ENCODE results near the gene TTYH3.
"Not testable (repeated sequence)": the region's sequence is repeated elsewhere in the genome, so short reads cannot be mapped to it uniquely, and the experiment has no call there.

TTYH3 gene

GRCh38 chr7:2666155-2666554 is 34.4 kb downstream of the TTYH3 start:
- DNase-seq (ENCODE audit: low spot score), result no peak

GRCh38 chr7:2666588-2667250 is 34.9 kb downstream of the TTYH3 start:
- no peak for DNase-seq (ENCODE audit: low spot score)

GRCh38 chr7:2667843-2668242 is 36.1 kb downstream of the TTYH3 start:
- DNase-seq (ENCODE audit: low spot score), result no peak

- no peak for DNase-seq (ENCODE audit: low spot score)
Observed at GRCh38 chr7:2668401-2668800, 36.6 kb downstream of the TTYH3 start.

- no peak for DNase-seq (ENCODE audit: low spot score)
Observed at GRCh38 chr7:2670171-2670570, 38.4 kb downstream of the TTYH3 start.

- DNase-seq (ENCODE audit: low spot score), result peak; percentile 73
Observed at GRCh38 chr7:2670720-2671391, 39.1 kb downstream of the TTYH3 start.

GRCh38 chr7:2673214-2673613 is 41.4 kb downstream of the TTYH3 start:
- DNase-seq (ENCODE audit: low spot score), result not testable (repeated sequence)

- no peak for DNase-seq (ENCODE audit: low spot score)
Observed at GRCh38 chr7:2673934-2674333, 42.1 kb downstream of the TTYH3 start.

GRCh38 chr7:2675256-2675764 is 43.5 kb downstream of the TTYH3 start:
- no peak for DNase-seq (ENCODE audit: low spot score)

- DNase-seq (ENCODE audit: low spot score), result not testable (repeated sequence)
Observed at GRCh38 chr7:2676576-2676975, 44.8 kb downstream of the TTYH3 start.

- not testable (repeated sequence) for DNase-seq (ENCODE audit: low spot score)
Observed at GRCh38 chr7:2678454-2678853, 46.7 kb downstream of the TTYH3 start.

GRCh38 chr7:2679135-2680127 is 47.6 kb downstream of the TTYH3 start:
- DNase-seq (ENCODE audit: low spot score), result not testable (repeated sequence)

- no peak for DNase-seq (ENCODE audit: low spot score)
Observed at GRCh38 chr7:2680256-2680655, 48.5 kb downstream of the TTYH3 start.

- DNase-seq (ENCODE audit: low spot score), result peak; percentile 67
Observed at GRCh38 chr7:2680792-2681490, 49.2 kb downstream of the TTYH3 start.

GRCh38 chr7:2681929-2682799 is 50.4 kb downstream of the TTYH3 start:
- no peak for DNase-seq (ENCODE audit: low spot score)

GRCh38 chr7:2684501-2684900 is 52.7 kb downstream of the TTYH3 start:
- no peak for DNase-seq (ENCODE audit: low spot score)

GRCh38 chr7:2686101-2686500 is 54.3 kb downstream of the TTYH3 start:
- no peak for DNase-seq (ENCODE audit: low spot score)

- DNase-seq (ENCODE audit: low spot score), result no peak
Observed at GRCh38 chr7:2687338-2687869, 55.6 kb downstream of the TTYH3 start.

GRCh38 chr7:2687881-2688318 is 56.1 kb downstream of the TTYH3 start, which contains the start of gene AMZ1:
AMZ1 (plus strand) TSS chr7:2688202; CDS start chr7:2700452, 12,250 bp downstream.
- no peak for DNase-seq (ENCODE audit: low spot score)
